Measurements from ENCODE around the gene ROBO4. TPM values are rescaled to one million over a fixed set of nuclear protein-coding genes. Genes with fewer than 3 reads are reported as not detected.

ROBO4 gene
- total RNA-seq (10 to 100 TPM in 1 of 2 donors, 1 to 10 TPM in 1; 6.5 to 14.3 TPM), polyA plus RNA-seq (ENCODE audit: insufficient read length in 2 of 2) (10 to 100 TPM; 22.7 to 23.6 TPM)
- long read RNA-seq, donor 1, partial matches to known transcripts: 5 of 5 reads
- long read RNA-seq, donor 1, other reads (novel, unspliced or antisense): 0 of 5 reads
- long read RNA-seq, donor 2, partial matches to known transcripts: 0 of 5 reads
- long read RNA-seq, donor 2, other reads (novel, unspliced or antisense): 0 of 5 reads
- long read RNA-seq, donor 3: 0 reads
- long read RNA-seq, donor 4, full-length matches to known transcripts: 4 of 4 reads
- long read RNA-seq, donor 4, partial matches to known transcripts: 0 of 4 reads
- long read RNA-seq, donor 4, other reads (novel, unspliced or antisense): 0 of 4 reads

DNA sequence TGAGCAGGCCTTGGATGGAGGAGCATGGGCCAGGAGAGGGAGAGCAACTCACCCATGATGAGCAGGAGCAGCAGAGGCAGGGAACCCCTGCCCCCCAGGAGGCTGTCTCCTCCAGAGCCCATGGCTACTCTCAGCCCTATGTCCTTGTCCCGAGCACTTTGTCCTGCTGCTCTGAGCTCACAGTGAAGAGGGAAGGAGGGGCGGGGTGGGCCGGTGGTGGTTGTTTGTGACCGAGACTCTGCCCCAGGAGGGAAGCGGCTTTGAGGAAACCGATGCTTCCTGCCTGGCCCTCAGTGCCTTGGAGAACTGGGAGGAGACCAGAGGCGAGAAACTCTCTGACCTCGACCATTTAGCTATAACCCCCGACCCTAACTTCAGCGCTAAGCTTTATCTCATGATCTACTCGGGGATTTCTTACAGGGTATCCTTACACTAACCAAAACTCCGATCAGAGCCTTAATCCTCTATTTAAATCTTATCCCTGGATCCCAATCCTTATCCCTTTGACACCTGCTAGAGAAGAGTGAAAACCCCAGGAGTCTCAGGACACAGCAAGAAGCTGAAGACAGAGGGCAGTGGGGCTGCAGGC, at the start of gene ROBO4:
TSS of gene ROBO4 (minus strand) at position 192 of the 589 bp plus-strand sequence. CDS start at position 122, 70 bp downstream.
- Histone ChIP-seq H3K36me3 (ENCODE audit: control insufficient read depth, insufficient read depth, low read length) (no peaks in the 10 kb centered on the region), H3K27me3 (ENCODE audit: control insufficient read depth, insufficient read depth, low read length) (no peaks in the 10 kb centered on the region), H3K4me3 (ENCODE audit: low read depth, low read length) (peak within 1 kb of the TSS; percentile 6), H3K4me1 (ENCODE audit: control insufficient read depth, insufficient read depth, low read length) (peaks cover 43% of the 10 kb centered on the region), H3K27ac (ENCODE audit: low read depth, low read length) (peak within 1 kb of the TSS; percentile 86), H3K9me3 (ENCODE audit: control insufficient read depth, insufficient read depth, low read length) (no peaks in the 10 kb centered on the region)
- DNase-seq (ENCODE audit: low read depth in 4 of 6, low spot score in 6 of 6): no peak
- WGBS (ENCODE audit: insufficient coverage): 65% methylated on average over 9 of the region's 12 CpGs

GRCh38 chr11:124946735-124947141, 49.1 kb upstream of the ROBO4 start:
- DNase-seq (ENCODE audit: low read depth in 4 of 6, low spot score in 6 of 6): peak in 2 of 6 donors; percentile 45 to 61
- Histone ChIP-seq H3K9me3 (ENCODE audit: control insufficient read depth, insufficient read depth, low read length) (peaks cover 1% of the 10 kb centered on the region), H3K27ac (ENCODE audit: low read depth, low read length) (peak overlapping the region; percentile 72), H3K27me3 (ENCODE audit: control insufficient read depth, insufficient read depth, low read length) (no peaks in the 10 kb centered on the region), H3K4me1 (ENCODE audit: control insufficient read depth, insufficient read depth, low read length) (peaks cover 18% of the 10 kb centered on the region), H3K36me3 (ENCODE audit: control insufficient read depth, insufficient read depth, low read length) (no peaks in the 10 kb centered on the region), H3K4me3 (ENCODE audit: low read depth, low read length) (no peak overlapping the region)
- WGBS (ENCODE audit: insufficient coverage): 25% methylated on average over 1 of the region's 2 CpGs

DNA sequence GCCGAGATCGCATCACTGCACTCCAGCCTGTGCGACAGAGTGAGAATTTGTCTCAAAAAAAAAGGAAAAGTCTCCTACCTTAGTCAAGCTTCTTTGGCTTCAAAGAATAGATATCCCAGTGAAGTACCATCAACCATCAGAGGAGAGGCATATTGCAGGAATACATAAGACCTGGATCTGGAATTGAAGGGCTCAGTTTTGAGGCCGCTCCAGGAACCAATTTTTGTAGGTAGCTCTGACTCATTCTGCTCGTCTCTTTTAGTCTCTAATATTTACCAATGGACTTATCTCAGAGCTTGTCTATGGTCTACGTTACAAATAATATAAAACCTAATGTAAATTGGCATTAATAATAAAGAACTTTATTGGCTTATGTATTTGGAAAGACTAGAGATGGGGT, 48.2 kb upstream of the ROBO4 start:
- Histone ChIP-seq H3K36me3 (ENCODE audit: control insufficient read depth, insufficient read depth, low read length) (no peaks in the 10 kb centered on the region), H3K4me3 (ENCODE audit: low read depth, low read length) (no peak overlapping the region), H3K27me3 (ENCODE audit: control insufficient read depth, insufficient read depth, low read length) (no peaks in the 10 kb centered on the region), H3K9me3 (ENCODE audit: control insufficient read depth, insufficient read depth, low read length) (peaks cover under 1% of the 10 kb centered on the region), H3K4me1 (ENCODE audit: control insufficient read depth, insufficient read depth, low read length) (peaks cover 18% of the 10 kb centered on the region), H3K27ac (ENCODE audit: low read depth, low read length) (no peak overlapping the region)
- DNase-seq (ENCODE audit: low read depth in 4 of 6, low spot score in 6 of 6): no peak
- 90% methylated on average over 4 of the region's 6 CpGs for WGBS (ENCODE audit: insufficient coverage)

- WGBS (ENCODE audit: insufficient coverage): 86% methylated on average over 1 of the region's 3 CpGs
- H3K27ac ChIP-seq (ENCODE audit: low read depth, low read length): peak overlapping the region; percentile 86
Observed at GRCh38 chr11:124944565-124944964, 46.9 kb upstream of the ROBO4 start.

GRCh38 chr11:124943741-124944140, 46.1 kb upstream of the ROBO4 start:
- WGBS (ENCODE audit: insufficient coverage): no CpG with 5 or more reads among the region's 1 CpG
- Histone ChIP-seq H3K4me1 (ENCODE audit: control insufficient read depth, insufficient read depth, low read length) (peaks cover 24% of the 10 kb centered on the region), H3K27me3 (ENCODE audit: control insufficient read depth, insufficient read depth, low read length) (no peaks in the 10 kb centered on the region), H3K27ac (ENCODE audit: low read depth, low read length) (peak overlapping the region; percentile 86), H3K36me3 (ENCODE audit: control insufficient read depth, insufficient read depth, low read length) (no peaks in the 10 kb centered on the region), H3K4me3 (ENCODE audit: low read depth, low read length) (no peak overlapping the region), H3K9me3 (ENCODE audit: control insufficient read depth, insufficient read depth, low read length) (no peaks in the 10 kb centered on the region)
- no peak for DNase-seq (ENCODE audit: low read depth in 4 of 6, low spot score in 6 of 6)

More at GRCh38 chr11:124944565-124944964, 46.9 kb upstream of the ROBO4 start:
- DNase-seq (ENCODE audit: low read depth in 4 of 6, low spot score in 6 of 6): no peak
- Histone ChIP-seq H3K4me3 (ENCODE audit: low read depth, low read length) (no peak overlapping the region), H3K9me3 (ENCODE audit: control insufficient read depth, insufficient read depth, low read length) (no peaks in the 10 kb centered on the region), H3K36me3 (ENCODE audit: control insufficient read depth, insufficient read depth, low read length) (no peaks in the 10 kb centered on the region), H3K27me3 (ENCODE audit: control insufficient read depth, insufficient read depth, low read length) (no peaks in the 10 kb centered on the region), H3K4me1 (ENCODE audit: control insufficient read depth, insufficient read depth, low read length) (peaks cover 18% of the 10 kb centered on the region)

DNA sequence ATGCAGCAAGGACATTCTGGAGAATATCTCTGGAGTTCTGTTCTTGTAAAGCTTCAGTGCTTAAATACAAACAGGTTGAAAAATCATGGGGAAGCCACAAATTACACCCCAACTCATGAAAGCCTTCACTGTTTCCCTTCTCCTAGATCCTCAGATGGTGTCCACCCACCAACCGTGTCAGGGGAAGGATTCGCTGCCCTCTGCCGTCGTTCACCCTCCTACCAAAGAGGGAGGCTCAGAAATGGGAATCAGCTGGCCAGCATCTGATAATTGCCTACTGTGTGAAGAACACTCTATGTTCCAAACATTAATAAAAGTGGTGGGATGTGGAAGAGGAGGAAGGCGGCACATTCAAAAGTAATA, 45.6 kb upstream of the ROBO4 start:
- peak overlapping the region; percentile 86 for H3K27ac ChIP-seq (ENCODE audit: low read depth, low read length)
- H3K36me3 ChIP-seq (ENCODE audit: control insufficient read depth, insufficient read depth, low read length): no peaks in the 10 kb centered on the region
- H3K27me3 ChIP-seq (ENCODE audit: control insufficient read depth, insufficient read depth, low read length): no peaks in the 10 kb centered on the region
- H3K4me1 ChIP-seq (ENCODE audit: control insufficient read depth, insufficient read depth, low read length): peaks cover 24% of the 10 kb centered on the region
- H3K9me3 ChIP-seq (ENCODE audit: control insufficient read depth, insufficient read depth, low read length): no peaks in the 10 kb centered on the region
- WGBS (ENCODE audit: insufficient coverage): 4% methylated on average over 4 of the region's 5 CpGs
- H3K4me3 ChIP-seq (ENCODE audit: low read depth, low read length): no peak overlapping the region
- DNase-seq (ENCODE audit: low read depth in 4 of 6, low spot score in 6 of 6): peak in 1 of 6 donors; percentile 80

- Histone ChIP-seq H3K4me3 (ENCODE audit: low read depth, low read length) (no peak overlapping the region), H3K27me3 (ENCODE audit: control insufficient read depth, insufficient read depth, low read length) (no peaks in the 10 kb centered on the region), H3K4me1 (ENCODE audit: control insufficient read depth, insufficient read depth, low read length) (peaks cover 27% of the 10 kb centered on the region), H3K9me3 (ENCODE audit: control insufficient read depth, insufficient read depth, low read length) (no peaks in the 10 kb centered on the region), H3K27ac (ENCODE audit: low read depth, low read length) (peak overlapping the region; percentile 86), H3K36me3 (ENCODE audit: control insufficient read depth, insufficient read depth, low read length) (no peaks in the 10 kb centered on the region)
- DNase-seq (ENCODE audit: low read depth in 4 of 6, low spot score in 6 of 6): peak in 3 of 6 donors; percentile 62 to 86 (median 80)
- WGBS (ENCODE audit: insufficient coverage): 18% methylated on average over 4 of the region's 6 CpGs
Observed at GRCh38 chr11:124942466-124943253, 45.0 kb upstream of the ROBO4 start.

DNA sequence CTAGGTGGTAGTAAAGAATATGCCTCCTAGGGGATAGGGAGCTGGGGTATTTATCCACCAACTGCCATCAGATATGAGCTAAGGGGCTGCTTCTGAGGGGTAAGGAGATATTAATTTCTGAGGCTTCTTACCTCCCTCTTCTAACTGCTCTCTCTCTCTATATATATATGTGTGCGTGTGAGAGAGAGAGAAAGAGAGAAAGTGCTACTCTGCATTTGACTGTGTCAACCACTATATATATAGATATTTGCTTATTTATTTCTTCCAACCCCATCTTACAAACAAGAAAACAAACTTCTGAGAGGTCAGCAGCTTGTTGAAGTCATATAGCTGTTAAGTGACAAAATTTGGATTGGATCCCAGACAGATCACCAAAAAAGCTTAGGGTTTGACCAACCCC, 44.0 kb upstream of the ROBO4 start:
- no peak overlapping the region for H3K4me3 ChIP-seq (ENCODE audit: low read depth, low read length)
- no peak for DNase-seq (ENCODE audit: low read depth in 4 of 6, low spot score in 6 of 6)
- no peaks in the 10 kb centered on the region for H3K9me3 ChIP-seq (ENCODE audit: control insufficient read depth, insufficient read depth, low read length)
- whole genome bisulfite sequencing (ENCODE audit: insufficient coverage): no CpG with 5 or more reads among the region's 1 CpG
- no peaks in the 10 kb centered on the region for H3K36me3 ChIP-seq (ENCODE audit: control insufficient read depth, insufficient read depth, low read length)
- H3K4me1 ChIP-seq (ENCODE audit: control insufficient read depth, insufficient read depth, low read length): peaks cover 22% of the 10 kb centered on the region
- no peaks in the 10 kb centered on the region for H3K27me3 ChIP-seq (ENCODE audit: control insufficient read depth, insufficient read depth, low read length)
- H3K27ac ChIP-seq (ENCODE audit: low read depth, low read length): peak overlapping the region; percentile 86

DNA sequence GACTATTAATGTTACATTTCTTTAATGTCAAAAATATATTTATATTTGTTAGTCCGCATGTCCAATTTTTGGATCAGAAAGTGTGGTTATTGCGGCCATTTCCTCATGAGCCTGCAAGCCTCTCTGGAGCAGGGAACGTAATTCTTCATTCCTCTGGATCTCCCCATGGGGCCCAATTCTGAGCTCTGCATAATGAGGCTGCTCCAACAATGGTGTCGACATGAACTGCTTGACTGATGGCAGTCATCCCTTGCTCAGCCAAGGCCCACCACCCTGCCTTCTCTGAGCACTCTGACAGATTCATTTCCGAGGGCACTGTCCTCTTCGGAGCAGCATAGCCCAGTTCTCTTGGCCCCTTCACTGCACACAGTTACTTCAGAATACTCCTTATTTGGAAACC, 41.3 kb upstream of the ROBO4 start:
- WGBS (ENCODE audit: insufficient coverage): 36% methylated on average over 5 of the region's 6 CpGs
- H3K36me3 ChIP-seq (ENCODE audit: control insufficient read depth, insufficient read depth, low read length): no peaks in the 10 kb centered on the region
- H3K9me3 ChIP-seq (ENCODE audit: control insufficient read depth, insufficient read depth, low read length): no peaks in the 10 kb centered on the region
- peak overlapping the region; percentile 64 for H3K27ac ChIP-seq (ENCODE audit: low read depth, low read length)
- peaks cover 30% of the 10 kb centered on the region for H3K4me1 ChIP-seq (ENCODE audit: control insufficient read depth, insufficient read depth, low read length)
- no peak overlapping the region for H3K4me3 ChIP-seq (ENCODE audit: low read depth, low read length)
- H3K27me3 ChIP-seq (ENCODE audit: control insufficient read depth, insufficient read depth, low read length): no peaks in the 10 kb centered on the region
- DNase-seq (ENCODE audit: low read depth in 4 of 6, low spot score in 6 of 6): peak in 1 of 6 donors; percentile 32

Measured in spinal cord (tissue), 10 donors.